ENCODE results near the gene ADRA1B. TPM values are rescaled to one million over a fixed set of nuclear protein-coding genes. Genes with fewer than 3 reads are reported as not detected.

The ADRA1B gene
- total RNA-seq, 1 donor from 2014 or later = 0.66 TPM

DNA sequence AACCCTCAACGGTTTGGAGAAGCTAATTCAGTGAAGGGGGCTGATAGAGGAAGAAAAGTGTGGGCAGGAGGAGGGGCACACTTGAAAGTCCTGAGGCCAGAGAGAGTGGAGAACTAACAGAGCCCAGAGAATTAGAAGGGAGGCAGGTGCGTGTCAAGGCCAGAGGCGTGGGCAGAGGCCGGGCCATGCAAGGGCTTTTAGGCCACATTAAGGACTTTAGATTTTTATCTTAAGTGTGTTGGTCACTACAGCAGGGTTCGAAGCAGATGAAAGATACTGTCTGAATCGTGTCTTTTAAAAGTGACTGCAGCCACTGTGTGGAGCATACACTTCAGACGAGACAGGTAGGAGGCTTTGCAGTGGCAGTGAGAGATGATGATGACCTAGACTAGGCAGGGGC, 6.7 kb downstream of the ADRA1B start:
- no peaks in the 10 kb centered on the region for H3K36me3 Mint-ChIP-seq (ENCODE audit: unreplicated experiment)
- no peaks in the 10 kb centered on the region for H3K27me3 Mint-ChIP-seq (ENCODE audit: unreplicated experiment)
- TF ChIP-seq, protein P1, sequence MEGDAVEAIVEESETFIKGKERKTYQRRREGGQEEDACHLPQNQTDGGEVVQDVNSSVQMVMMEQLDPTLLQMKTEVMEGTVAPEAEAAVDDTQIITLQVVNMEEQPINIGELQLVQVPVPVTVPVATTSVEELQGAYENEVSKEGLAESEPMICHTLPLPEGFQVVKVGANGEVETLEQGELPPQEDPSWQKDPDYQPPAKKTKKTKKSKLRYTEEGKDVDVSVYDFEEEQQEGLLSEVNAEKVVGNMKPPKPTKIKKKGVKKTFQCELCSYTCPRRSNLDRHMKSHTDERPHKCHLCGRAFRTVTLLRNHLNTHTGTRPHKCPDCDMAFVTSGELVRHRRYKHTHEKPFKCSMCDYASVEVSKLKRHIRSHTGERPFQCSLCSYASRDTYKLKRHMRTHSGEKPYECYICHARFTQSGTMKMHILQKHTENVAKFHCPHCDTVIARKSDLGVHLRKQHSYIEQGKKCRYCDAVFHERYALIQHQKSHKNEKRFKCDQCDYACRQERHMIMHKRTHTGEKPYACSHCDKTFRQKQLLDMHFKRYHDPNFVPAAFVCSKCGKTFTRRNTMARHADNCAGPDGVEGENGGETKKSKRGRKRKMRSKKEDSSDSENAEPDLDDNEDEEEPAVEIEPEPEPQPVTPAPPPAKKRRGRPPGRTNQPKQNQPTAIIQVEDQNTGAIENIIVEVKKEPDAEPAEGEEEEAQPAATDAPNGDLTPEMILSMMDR (IDR thresholded peaks at IDR 0.05; ENCODE audit: partially characterized antibody, unreplicated experiment) = no peak
- no peak for DNase-seq
- H3K4me1 Mint-ChIP-seq (ENCODE audit: low read depth, unreplicated experiment) = peaks cover 7% of the 10 kb centered on the region
- H3K4me3 Mint-ChIP-seq (ENCODE audit: unreplicated experiment) = no peak overlapping the region
- peaks cover 3% of the 10 kb centered on the region for H3K9me3 Mint-ChIP-seq (ENCODE audit: unreplicated experiment)
- no peak overlapping the region for H3K27ac Mint-ChIP-seq (ENCODE audit: unreplicated experiment)

DNA sequence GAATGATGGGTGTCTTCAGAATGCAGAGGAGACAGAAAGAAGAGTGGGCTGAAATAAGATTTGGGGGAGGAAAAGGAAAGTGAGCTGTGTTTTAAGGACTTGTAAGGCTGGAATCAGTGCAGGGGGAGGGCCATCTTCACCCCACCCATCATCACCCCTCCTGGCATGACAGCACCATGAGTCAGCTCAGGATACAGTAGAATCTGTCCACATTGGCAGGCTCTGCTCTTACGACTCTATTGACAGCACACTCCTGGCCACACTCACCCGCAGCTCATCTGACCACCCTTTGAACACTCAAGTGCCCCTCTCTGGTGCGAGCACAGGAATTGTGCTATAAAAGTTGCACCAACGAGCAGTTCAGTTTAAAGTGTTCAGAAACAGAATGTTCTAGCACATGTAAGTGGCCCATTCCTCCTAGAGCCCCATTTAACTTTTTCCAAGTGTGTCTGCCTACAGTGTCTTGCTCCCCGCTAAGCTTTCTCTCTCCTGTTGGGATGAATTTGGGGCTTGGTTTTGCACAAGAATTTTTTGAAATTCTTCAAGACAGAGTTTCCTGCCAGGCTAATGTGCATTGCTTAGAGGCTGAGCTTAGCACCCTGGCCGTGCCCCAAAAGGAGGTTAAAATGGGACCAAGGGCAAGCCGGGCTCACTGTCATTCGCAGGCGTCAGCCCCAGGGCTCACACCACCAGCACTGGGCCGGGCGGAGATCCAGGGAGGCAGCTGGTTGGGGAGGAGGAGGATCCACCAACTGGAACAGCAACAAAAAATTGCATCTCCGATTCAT, 12.0 kb downstream of the ADRA1B start:
- TF ChIP-seq, protein P1 (IDR thresholded peaks at IDR 0.05; ENCODE audit: partially characterized antibody, unreplicated experiment) = no peak
- DNase-seq = no peak
- Mint-ChIP-seq H3K9me3 (ENCODE audit: unreplicated experiment) (no peaks in the 10 kb centered on the region), H3K27ac (ENCODE audit: unreplicated experiment) (no peak overlapping the region), H3K27me3 (ENCODE audit: unreplicated experiment) (peaks cover 5% of the 10 kb centered on the region), H3K36me3 (ENCODE audit: unreplicated experiment) (no peaks in the 10 kb centered on the region), H3K4me3 (ENCODE audit: unreplicated experiment) (no peak overlapping the region), H3K4me1 (ENCODE audit: low read depth, unreplicated experiment) (no peaks in the 10 kb centered on the region)

DNA sequence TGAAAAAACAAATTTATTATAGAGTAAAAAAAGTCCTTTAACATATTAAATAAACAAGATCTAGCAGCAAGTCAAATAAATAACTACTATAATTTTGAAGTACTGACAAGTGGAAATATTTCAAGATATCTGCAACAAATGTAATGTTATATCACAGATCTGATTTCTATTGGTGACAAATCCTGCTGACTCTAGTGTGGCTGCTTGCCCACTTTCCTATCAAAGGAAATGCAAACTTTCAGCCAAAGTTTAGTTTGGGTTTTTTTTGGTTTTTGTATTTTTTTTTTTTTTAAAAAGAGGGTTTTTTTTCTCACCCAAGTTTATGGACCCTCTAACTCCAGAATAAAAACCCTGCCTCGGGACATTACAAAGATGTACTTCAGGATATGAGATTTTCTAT, 12.9 kb downstream of the ADRA1B start:
- no peaks in the 10 kb centered on the region for H3K9me3 Mint-ChIP-seq (ENCODE audit: unreplicated experiment)
- H3K36me3 Mint-ChIP-seq (ENCODE audit: unreplicated experiment) = no peaks in the 10 kb centered on the region
- peaks cover 5% of the 10 kb centered on the region for H3K27me3 Mint-ChIP-seq (ENCODE audit: unreplicated experiment)

DNA sequence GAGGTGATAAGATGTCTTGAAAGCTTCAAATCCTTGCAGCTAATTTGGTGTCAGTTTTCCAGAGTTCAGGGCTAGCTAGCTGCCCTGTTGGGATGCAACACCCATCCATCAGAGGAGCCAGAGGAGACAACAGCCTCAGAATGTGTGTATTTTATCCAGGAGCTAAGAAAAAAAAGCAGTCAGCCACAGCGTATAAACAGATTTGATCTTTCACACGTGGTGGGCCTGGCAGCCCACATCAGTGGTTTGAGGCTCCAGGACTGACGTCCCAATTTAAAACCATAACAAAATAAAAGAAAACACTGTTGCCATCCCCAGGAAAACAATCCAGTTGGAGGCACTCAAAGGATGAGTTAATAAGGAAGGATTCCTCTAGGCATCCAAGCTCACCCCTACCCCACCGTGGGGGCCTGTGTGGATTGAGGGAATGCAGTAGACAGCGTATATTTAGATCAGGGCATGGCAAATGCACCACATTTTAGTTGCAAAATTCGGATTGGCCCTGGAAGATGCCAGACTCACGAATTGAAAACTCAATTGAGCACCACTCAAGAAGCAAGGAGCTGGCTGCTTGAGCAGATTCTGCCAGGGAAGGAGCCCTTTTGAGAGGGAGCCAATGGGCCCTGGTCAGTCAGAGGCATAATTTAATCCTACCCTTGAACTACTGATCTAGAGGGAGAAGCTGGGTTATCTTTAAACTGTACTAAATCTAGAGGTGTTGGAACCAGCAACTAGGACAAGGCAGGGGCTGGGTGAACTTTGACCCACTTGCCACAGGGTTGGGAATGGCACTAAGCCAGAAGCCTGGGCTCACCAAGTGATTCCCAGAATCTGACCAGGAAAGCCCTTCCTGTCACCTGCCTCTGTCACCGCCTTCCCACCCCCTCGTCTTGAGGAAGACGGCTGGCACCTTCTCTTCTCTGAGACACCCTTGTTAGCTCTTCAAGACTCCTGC, 17.5 kb downstream of the ADRA1B start:
- Mint-ChIP-seq H3K27me3 (ENCODE audit: unreplicated experiment) (peaks cover 5% of the 10 kb centered on the region), H3K27ac (ENCODE audit: unreplicated experiment) (no peak overlapping the region), H3K4me1 (ENCODE audit: low read depth, unreplicated experiment) (no peaks in the 10 kb centered on the region), H3K36me3 (ENCODE audit: unreplicated experiment) (no peaks in the 10 kb centered on the region), H3K9me3 (ENCODE audit: unreplicated experiment) (peaks cover 1% of the 10 kb centered on the region), H3K4me3 (ENCODE audit: unreplicated experiment) (no peak overlapping the region)
- TF ChIP-seq, protein P1 (IDR thresholded peaks at IDR 0.05; ENCODE audit: partially characterized antibody, unreplicated experiment) = no peak
- DNase-seq = no peak

More for the DNA sequence above, 12.9 kb downstream of the ADRA1B start:
- Mint-ChIP-seq H3K4me3 (ENCODE audit: unreplicated experiment) (no peak overlapping the region), H3K4me1 (ENCODE audit: low read depth, unreplicated experiment) (no peaks in the 10 kb centered on the region), H3K27ac (ENCODE audit: unreplicated experiment) (no peak overlapping the region)
- DNase-seq = no peak
- TF ChIP-seq, protein P1 (IDR thresholded peaks at IDR 0.05; ENCODE audit: partially characterized antibody, unreplicated experiment) = no peak
